DMS53 (cell line): ENCODE data around the gene EPB41L4B.

Experiments
- DNase-seq: peaks from one replicate; lab custom pipeline; 2025; lab: John Stamatoyannopoulos, UW

Gene EPB41L4B

GRCh38 chr9:109198736-109199382 lies 122.0 kb downstream of the EPB41L4B start:
- DNase-seq: peak; percentile 19

DNA sequence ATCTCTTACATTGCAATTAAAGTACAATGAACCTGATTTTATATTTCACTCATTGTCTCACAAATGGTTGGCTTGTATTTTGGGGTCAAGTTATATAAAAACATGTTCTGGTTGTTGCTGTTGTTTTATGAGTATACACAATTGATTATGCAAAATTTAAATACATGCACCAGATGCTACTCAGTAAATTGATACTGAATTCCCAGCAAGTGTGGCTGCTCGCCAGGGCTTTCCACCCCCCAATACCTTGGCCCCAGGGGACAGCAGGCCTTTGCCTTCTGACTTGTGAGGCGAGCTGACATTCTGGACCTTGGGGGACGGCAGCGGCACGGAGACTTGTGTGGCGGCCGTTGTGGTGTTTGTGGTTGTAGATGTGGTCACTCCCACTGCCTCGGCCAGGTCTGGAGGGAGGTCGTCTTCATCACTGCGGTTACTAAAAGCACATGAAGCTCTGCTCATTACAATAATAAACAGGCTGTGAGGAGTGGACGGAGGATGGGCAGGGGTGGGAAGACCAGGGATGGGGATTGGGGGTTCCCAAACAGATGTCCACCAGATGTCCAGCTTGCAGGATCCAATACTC lies 126.8 kb downstream of the EPB41L4B start:
- DNase-seq: no peak

- peak; percentile 33 for DNase-seq
Observed at GRCh38 chr9:109192732-109193361, 128.0 kb downstream of the EPB41L4B start.

- no peak for DNase-seq
Observed at GRCh38 chr9:109191746-109192145, 129.1 kb downstream of the EPB41L4B start.

DNA sequence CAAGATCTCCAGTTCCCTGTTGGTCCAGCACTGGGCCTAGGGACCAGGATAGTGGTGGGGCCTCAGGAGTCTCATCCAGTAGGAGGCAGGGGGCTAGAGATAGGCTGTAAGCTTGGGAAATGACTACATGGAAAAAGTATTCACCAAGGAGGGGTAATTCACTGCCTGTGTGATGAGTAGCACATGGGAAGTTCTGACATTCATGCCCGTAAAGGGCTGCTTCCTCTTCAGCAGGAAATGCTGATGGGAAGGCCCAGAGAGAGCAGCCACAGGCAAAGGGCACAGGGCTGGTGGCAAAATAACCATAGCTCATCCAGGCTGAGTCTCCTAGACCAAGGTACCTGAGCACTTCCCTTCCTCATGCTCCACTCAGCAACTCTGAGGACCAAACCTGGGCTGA lies 130.7 kb downstream of the EPB41L4B start:
- no peak for DNase-seq

DNA sequence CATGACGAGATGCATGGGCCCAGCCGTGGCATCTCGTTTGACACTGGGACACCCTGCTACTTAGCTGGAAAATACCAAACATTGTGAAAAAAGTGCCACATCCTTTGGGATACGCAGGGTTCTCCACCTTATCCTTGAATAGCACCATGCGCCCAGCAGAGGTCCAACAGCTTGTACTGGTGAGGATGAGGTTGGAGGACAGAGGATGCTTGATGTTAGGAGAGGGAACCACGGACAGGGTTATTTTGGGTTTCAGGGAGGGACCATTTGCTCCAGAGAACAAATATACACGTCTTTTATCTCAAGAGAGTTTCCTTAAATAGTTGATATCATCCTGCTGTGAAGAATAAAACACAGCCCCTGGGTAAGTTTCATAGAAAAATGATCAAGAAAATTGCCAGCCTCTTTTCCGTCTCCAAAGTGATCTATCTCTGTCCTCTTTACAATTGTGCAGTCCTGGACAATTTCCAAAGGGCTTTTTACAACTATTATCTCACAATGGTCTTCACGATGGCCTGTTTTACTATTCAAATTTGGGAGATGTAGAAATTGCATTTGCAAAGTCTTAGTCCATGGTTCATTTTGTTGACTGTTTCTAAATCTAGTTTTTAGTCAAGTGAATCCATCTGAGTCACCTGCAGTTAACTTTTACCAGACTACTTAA lies 133.9 kb downstream of the EPB41L4B start:
- DNase-seq: no peak

GRCh38 chr9:109182940-109183798 lies 137.7 kb downstream of the EPB41L4B start:
- DNase-seq: peak; percentile 69

DNA sequence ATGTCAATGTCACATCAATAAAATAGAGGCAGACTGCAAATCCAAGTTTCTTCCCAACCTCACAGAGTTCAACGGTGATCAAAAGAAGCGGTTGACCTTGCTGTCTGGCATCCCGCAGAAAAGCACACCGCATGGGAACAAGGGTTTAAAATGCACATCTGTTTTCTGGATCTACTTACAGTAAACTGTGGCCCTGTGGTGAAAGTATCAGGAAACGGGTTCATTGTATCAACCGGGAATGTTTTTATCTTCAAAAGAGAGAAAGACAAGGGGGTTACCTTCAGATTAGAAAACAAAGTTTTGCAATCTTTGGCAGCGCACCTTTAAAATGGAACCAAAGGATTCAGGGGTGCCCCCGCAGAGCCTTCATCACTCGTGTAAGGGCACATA lies 138.3 kb downstream of the EPB41L4B start:
- DNase-seq: no peak

GRCh38 chr9:109181284-109181683 lies 139.6 kb downstream of the EPB41L4B start:
- DNase-seq: no peak

DNA sequence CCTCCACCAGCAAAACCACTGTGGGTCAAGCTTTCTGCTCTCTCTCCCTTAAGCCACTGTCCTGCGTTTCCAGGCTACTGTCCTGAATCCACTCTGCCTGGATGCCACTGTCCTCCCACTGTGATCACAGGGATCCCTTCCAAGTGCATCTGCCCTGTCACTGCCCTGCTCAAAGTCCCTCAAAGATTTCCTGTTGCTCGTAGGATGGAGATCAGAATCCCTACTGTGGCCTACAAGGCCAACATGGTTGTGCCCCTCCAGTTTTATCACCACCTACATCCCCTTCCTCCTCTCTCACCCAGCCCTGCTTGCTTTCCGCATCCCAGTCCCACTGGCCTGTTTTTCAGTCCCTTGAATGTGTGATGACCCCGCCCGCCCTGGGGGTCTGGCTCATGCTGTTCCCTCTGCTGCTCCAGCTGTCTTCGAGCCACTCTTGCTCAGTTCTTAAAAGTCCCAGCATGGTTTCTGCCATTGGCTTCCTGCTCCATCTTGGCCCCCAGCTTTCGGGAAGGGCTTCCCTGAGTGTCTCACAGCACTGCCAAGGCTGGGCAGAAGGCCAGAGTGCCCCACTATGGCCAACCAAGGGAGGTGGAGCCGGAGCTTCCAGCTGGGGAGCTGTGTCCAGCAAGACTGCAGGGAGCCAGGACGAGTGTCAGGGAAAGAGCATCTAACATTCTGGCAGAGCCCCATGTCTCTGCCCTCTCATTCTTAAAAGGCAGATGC lies 140.9 kb downstream of the EPB41L4B start:
- no peak for DNase-seq

- DNase-seq: no peak
Observed at GRCh38 chr9:109176963-109177362, 143.9 kb downstream of the EPB41L4B start.

GRCh38 chr9:109176386-109176785 lies 144.5 kb downstream of the EPB41L4B start:
- DNase-seq: no peak

DNA sequence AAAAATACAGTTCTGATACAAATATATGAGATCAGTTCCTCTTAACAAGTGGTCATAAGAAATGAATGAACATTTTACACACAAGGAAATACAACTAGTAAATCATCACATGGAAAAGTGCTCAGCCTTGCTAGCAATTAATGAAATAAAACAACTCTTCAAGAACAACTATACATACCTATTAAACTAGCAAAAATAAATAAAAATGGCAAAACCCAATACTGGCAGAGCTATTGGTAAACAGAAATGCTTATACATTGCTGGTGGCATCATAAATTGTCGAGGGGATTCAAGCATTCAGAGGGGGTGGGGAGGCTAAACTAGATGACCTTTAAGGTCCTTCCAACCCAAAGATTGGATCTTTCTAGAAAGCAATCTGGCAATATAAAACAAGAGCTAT lies 147.9 kb downstream of the EPB41L4B start:
- no peak for DNase-seq

DNA sequence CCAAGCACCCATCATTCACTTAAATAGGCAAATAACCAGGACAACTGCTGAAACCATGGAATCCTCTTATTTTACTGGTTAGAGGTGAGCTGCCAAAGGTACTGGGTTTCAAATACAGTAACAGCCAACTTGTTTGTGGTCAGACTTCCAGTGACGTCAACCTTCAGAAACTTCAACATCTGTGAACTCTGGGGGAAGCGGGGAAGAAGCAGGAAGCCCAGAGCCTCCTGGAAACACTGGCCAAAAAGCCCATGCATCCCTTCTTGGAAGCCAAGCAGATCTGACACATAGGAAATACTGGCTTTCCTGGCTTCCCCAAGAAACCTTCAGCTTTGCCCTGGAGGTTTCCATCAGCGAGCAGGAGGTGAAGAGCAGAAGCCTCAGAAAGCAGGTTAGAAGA lies 148.9 kb downstream of the EPB41L4B start:
- DNase-seq: no peak

DNA sequence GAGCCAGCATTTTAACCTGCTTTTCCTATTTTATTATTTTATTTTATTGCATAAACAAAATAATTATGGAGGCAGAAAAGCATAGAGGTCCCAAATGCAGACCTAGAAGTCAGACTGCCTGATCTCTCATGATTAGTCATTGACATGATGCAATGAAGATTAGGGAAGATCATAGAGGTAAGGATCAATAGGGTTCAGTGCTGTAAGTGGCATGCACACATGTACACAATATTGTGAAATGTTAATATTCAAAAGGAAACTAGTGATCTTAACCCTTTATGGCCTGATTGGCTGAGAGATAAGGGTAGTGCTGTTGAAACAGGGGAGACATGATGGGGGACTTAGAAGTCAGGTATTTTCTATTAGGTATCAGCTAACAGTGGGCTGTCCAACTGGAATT lies 152.7 kb downstream of the EPB41L4B start:
- DNase-seq: no peak

DNA sequence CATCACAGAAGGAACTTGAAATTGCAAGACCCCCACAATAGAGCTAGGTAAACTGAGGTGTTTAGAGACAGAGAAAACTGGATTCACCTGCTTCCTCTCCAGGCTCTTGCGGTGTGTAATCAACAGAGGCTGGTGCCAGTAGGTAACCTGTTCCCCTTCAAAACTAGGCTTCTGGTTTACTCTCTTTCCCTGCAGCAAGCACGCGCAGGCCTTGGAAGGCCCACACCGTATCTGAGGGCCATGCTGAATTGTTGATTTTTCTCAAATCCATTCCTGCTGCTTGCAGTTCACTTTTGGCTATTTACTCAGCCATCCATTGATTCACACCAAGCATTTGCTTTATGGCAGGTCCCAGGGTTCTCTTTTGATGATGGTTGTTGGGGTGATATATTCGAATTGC lies 153.1 kb downstream of the EPB41L4B start:
- peak; percentile 26 for DNase-seq

GRCh38 chr9:109166771-109167601 lies 153.9 kb downstream of the EPB41L4B start, which contains the start of gene FRRS1L:
FRRS1L (minus strand) TSS chr9:109167249; CDS start chr9:109167138, 111 bp downstream.
- DNase-seq: peak; percentile 36

- DNase-seq: no peak
Observed at GRCh38 chr9:109166171-109166770, 154.6 kb downstream of the EPB41L4B start.

GRCh38 chr9:109164042-109164441 lies 156.8 kb downstream of the EPB41L4B start:
- DNase-seq: no peak

DNA sequence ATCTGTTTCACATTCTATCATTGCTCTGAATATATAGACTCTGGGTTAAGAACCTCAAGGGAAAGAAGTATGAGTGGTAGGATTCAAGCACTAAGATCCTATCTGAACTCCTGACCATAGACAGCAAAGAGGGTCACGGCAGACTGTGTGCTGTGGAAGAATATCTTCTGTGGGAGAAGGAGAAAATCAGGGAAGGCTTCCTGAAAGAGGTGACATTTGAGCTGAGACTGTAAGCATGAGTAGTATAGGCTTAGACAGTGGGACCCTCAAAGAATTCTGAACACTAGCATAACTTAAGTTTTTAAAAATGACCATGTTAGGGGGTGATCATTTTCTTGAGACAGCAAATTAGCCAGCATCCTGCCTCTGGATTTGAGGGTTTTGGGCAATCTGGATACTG lies 157.7 kb downstream of the EPB41L4B start:
- DNase-seq: no peak
